Measurements from ENCODE around the gene DHRS12.

The DHRS12 gene

GRCh38 chr13:51805925-51806324 lies 2.0 kb upstream of the DHRS12 start:
- DNase-seq = no peak

- no peak for DNase-seq
Observed at GRCh38 chr13:51805313-51805712, 1.4 kb upstream of the DHRS12 start.

- DNase-seq = no peak
Observed at GRCh38 chr13:51804295-51805172, 571 bp upstream of the DHRS12 start.

- DNase-seq = no peak
Observed at GRCh38 chr13:51802631-51803418, 1.1 kb downstream of the DHRS12 start.

GRCh38 chr13:51801631-51802099 lies 2.3 kb downstream of the DHRS12 start:
- DNase-seq = peak; percentile 27

- no peak for DNase-seq
Observed at GRCh38 chr13:51800486-51800885, 3.5 kb downstream of the DHRS12 start.

- no peak for DNase-seq
Observed at GRCh38 chr13:51799261-51799660, 4.7 kb downstream of the DHRS12 start.

GRCh38 chr13:51797664-51798488 lies 6.1 kb downstream of the DHRS12 start:
- peak; percentile 50 for DNase-seq

- DNase-seq = no peak
Observed at GRCh38 chr13:51796546-51796945, 7.4 kb downstream of the DHRS12 start.

GRCh38 chr13:51795419-51795818 lies 8.5 kb downstream of the DHRS12 start:
- no peak for DNase-seq

- no peak for DNase-seq
Observed at GRCh38 chr13:51794964-51795363, 9.0 kb downstream of the DHRS12 start.

GRCh38 chr13:51793570-51794271 lies 10.2 kb downstream of the DHRS12 start:
- no peak for DNase-seq

- DNase-seq = no peak
Observed at GRCh38 chr13:51786425-51787265, 17.3 kb downstream of the DHRS12 start.

GRCh38 chr13:51785712-51786424 lies 18.1 kb downstream of the DHRS12 start:
- DNase-seq = peak; percentile 6

GRCh38 chr13:51784097-51784496 lies 19.9 kb downstream of the DHRS12 start:
- no peak for DNase-seq

- DNase-seq = no peak
Observed at GRCh38 chr13:51783428-51784094, 20.4 kb downstream of the DHRS12 start.

- no peak for DNase-seq
Observed at GRCh38 chr13:51782026-51782710, 21.8 kb downstream of the DHRS12 start.

- DNase-seq = no peak
Observed at GRCh38 chr13:51781246-51782022, 22.5 kb downstream of the DHRS12 start.

GRCh38 chr13:51780099-51780498 lies 23.9 kb downstream of the DHRS12 start:
- no peak for DNase-seq

Measured in NCI-H774 (cell line).